Glutamatergic neuron (in vitro differentiated cells): ENCODE data around the gene DUSP19. TPM values are rescaled to one million over a fixed set of nuclear protein-coding genes. Genes with fewer than 3 reads are reported as not detected.
A peak's percentile ranks its signal among the peaks of the same experiment; 100 is the strongest.

Source experiments
- DNase-seq: peaks from one replicate; pipeline ENCODE4 v3.0.0; 2022
- H3K27ac Mint-ChIP-seq: one replicate; pipeline ENCODE4 v1.8.0; 2020; ENCODE audit warnings: mild to moderate bottlenecking, mixed read lengths, inconsistent platforms; ENCODE audit not compliant: unreplicated experiment
- H3K27me3 Mint-ChIP-seq: one replicate; pipeline ENCODE4 v1.8.0; 2020; ENCODE audit warnings: mild to moderate bottlenecking, moderate library complexity, mixed read lengths, inconsistent platforms; ENCODE audit not compliant: unreplicated experiment
- H3K36me3 Mint-ChIP-seq: one replicate; pipeline ENCODE4 v1.8.0; 2020; ENCODE audit warnings: mild to moderate bottlenecking, mixed read lengths, inconsistent platforms; ENCODE audit not compliant: unreplicated experiment
- H3K4me1 Mint-ChIP-seq: one replicate; pipeline ENCODE4 v1.8.0; 2020; ENCODE audit warnings: mild to moderate bottlenecking, low read depth, mixed read lengths, inconsistent platforms; ENCODE audit not compliant: unreplicated experiment
- H3K4me3 Mint-ChIP-seq: one replicate; pipeline ENCODE4 v1.8.0; 2020; ENCODE audit warnings: mild to moderate bottlenecking, mixed read lengths, inconsistent platforms; ENCODE audit not compliant: unreplicated experiment
- H3K9me3 Mint-ChIP-seq: one replicate; pipeline ENCODE4 v1.8.0; 2020; ENCODE audit warnings: mild to moderate bottlenecking, moderate library complexity, mixed read lengths, inconsistent platforms; ENCODE audit not compliant: unreplicated experiment
- CTCF ChIP-seq: fragments of 200-600 bp; sonication (generic); IDR thresholded peaks from one replicate; pipeline ENCODE4 v1.5.0; 2021; ENCODE audit not compliant: partially characterized antibody, unreplicated experiment
- total RNA-seq: library from RNA; stranded (reverse); fragmentation: NEBNext Ultra II Directional; extraction: Animal tissue kit (Norgen Biotek cat#: 25700); gene quantifications from one replicate; pipeline ENCODE4 v1.2.1, GENCODE V29; 2021; ENCODE audit not compliant: unreplicated experiment

Gene DUSP19
- total RNA-seq, 1 donor from 2014 or later = 1.6 TPM

GRCh38 chr2:183068561-183068960 is 10.0 kb upstream of the DUSP19 start:
- H3K9me3 Mint-ChIP-seq = peaks cover 2% of the 10 kb centered on the region
- H3K4me3 Mint-ChIP-seq = no peak overlapping the region
- no peaks in the 10 kb centered on the region for H3K27me3 Mint-ChIP-seq
- no peak for TF ChIP-seq CTCF
- no peaks in the 10 kb centered on the region for H3K4me1 Mint-ChIP-seq
- no peak overlapping the region for H3K27ac Mint-ChIP-seq
- H3K36me3 Mint-ChIP-seq = no peaks in the 10 kb centered on the region
- no peak for DNase-seq

GRCh38 chr2:183069174-183069573 is 9.4 kb upstream of the DUSP19 start:
- no peak for TF ChIP-seq CTCF
- Mint-ChIP-seq H3K27ac (no peak overlapping the region), H3K4me1 (no peaks in the 10 kb centered on the region), H3K27me3 (no peaks in the 10 kb centered on the region), H3K36me3 (no peaks in the 10 kb centered on the region), H3K9me3 (peaks cover 2% of the 10 kb centered on the region), H3K4me3 (no peak overlapping the region)
- DNase-seq = no peak

GRCh38 chr2:183070942-183071844 is 7.4 kb upstream of the DUSP19 start:
- DNase-seq = peak; percentile 70
- Mint-ChIP-seq H3K27ac (no peak overlapping the region), H3K4me3 (no peak overlapping the region), H3K4me1 (no peaks in the 10 kb centered on the region), H3K36me3 (no peaks in the 10 kb centered on the region), H3K9me3 (peaks cover 2% of the 10 kb centered on the region), H3K27me3 (no peaks in the 10 kb centered on the region)
- TF ChIP-seq CTCF = no peak

- H3K27ac Mint-ChIP-seq = no peak overlapping the region
- no peak overlapping the region for H3K4me3 Mint-ChIP-seq
- no peaks in the 10 kb centered on the region for H3K36me3 Mint-ChIP-seq
- no peaks in the 10 kb centered on the region for H3K27me3 Mint-ChIP-seq
- no peak for TF ChIP-seq CTCF
- peaks cover 2% of the 10 kb centered on the region for H3K9me3 Mint-ChIP-seq
- DNase-seq = no peak
- H3K4me1 Mint-ChIP-seq = no peaks in the 10 kb centered on the region
Measured at GRCh38 chr2:183072177-183072576, 6.4 kb upstream of the DUSP19 start.

DNA sequence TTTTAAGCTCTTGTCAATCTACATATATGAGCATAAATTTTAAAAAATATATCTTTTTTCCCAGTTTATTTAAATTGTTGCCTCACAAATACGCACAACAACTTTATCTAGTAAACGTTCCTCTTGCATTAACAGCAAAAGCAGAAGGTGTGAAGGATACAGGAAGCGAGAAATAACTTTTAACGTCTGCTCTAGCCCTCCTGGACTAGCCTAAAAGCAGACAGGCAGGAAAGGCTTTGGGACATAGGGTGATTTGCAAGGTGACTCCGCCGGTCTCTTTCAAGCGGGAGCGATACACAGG is 434 bp upstream of the DUSP19 start:
- peak; percentile 42 for DNase-seq
- H3K27me3 Mint-ChIP-seq = no peaks in the 10 kb centered on the region
- H3K4me3 Mint-ChIP-seq = peak overlapping the region; percentile 95
- H3K9me3 Mint-ChIP-seq = no peaks in the 10 kb centered on the region
- H3K27ac Mint-ChIP-seq = peak overlapping the region; percentile 88
- TF ChIP-seq CTCF = no peak
- no peaks in the 10 kb centered on the region for H3K36me3 Mint-ChIP-seq
- no peaks in the 10 kb centered on the region for H3K4me1 Mint-ChIP-seq
